ENCODE measurements around the gene NOP56.

GRCh38 chr20:2680046-2680445 is 27.6 kb downstream of the NOP56 start:
- TF ChIP-seq ZBTB33 (IDR thresholded peaks at IDR 0.05) (no peak), CTCF (IDR thresholded peaks at IDR 0.05; ENCODE audit: low read depth, low read length, missing input control) (no peak), NR2F2 (IDR thresholded peaks at IDR 0.05) (no peak), REST (IDR thresholded peaks at IDR 0.05) (no peak)
